ENCODE results near the gene ACTN4.

GRCh38 chr19:38719761-38720558, 72.5 kb downstream of the ACTN4 start:
- TF ChIP-seq CTCF (IDR thresholded peaks at IDR 0.05) (no peak), POLR2A (IDR thresholded peaks at IDR 0.05) (no peak)
